Activated CD4-positive, alpha-beta T cell treated with anti-CD3 and anti-CD28 coated beads, Interleukin-2, amount 50 U/mL, for 4 hours (primary cell): Measurements from ENCODE around the gene ARHGEF28.

Experiments
- DNase-seq, 2 experiments: peaks; one replicate each; pipeline ENCODE4 v3.0.0-alpha.2; 2020

ARHGEF28 gene

DNA sequence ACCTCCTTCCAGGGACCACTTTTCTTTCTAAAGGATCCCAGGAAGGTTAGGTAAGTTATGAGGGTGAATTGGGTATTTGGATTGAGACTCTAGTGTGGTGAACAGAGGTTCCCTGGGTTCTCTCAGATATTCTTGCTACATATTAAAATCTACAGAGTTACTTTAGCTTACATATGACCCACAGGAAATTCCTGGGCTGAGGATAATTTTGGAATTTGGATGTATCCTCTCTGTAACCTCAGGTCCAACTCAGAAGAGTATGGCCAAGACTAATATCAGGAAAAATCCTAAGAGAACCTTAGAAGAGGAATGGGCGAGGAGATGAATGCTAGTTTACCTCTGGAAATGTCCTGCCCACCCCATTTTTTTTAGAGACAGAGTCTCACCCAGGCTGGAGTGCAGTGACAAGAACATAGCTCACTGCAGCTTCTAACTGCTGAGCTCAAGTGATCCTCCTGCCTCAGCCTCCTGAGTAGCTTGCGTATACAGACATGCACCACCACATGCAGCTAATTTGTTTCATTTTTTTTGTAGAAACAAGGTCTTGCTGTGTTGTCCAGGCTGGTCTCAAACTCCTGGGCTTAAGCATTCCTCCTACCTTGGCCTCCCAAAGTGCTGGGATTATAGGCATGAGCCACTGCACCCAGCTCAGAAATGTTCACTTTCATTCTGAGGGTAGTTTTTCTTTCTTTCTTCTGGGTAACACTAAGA lies 196.4 kb downstream of the ARHGEF28 start:
- DNase-seq: no peak

DNA sequence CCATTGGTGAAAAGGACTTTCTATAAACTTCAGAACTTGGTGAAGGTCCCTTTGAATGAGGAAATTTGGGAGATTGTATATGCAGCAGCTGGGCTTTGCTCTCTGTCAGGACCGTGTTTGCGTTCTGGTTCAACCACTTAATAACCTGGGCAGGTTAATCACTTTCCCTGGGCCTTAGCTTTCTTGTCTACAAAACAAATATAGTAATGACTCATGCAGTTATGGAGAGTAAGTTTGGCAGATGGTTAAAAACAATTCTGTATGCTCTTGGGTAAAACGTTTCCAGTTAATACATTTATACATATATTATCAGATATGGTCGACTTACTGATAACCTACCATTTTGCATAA lies 197.0 kb downstream of the ARHGEF28 start:
- no peak for DNase-seq

DNA sequence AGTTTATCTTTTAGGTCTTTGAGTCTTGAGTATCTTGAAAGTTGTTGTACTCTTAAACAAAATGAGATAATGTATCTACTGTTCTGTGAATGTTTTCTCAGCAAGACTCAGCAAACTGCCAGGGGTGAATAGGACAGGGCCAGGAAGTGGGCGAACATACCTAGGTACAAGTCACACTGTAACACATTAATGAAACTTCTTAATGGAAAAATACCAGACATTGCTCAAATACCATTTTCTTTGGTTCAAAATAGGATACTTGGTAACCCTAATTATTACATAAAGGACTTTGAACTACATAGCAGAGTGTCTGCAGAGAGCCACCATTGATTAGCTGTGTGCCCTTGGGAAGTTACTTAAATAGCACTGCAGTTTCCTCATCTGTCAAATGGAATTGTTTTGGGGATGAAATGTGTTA lies 197.5 kb downstream of the ARHGEF28 start:
- DNase-seq: no peak

DNA sequence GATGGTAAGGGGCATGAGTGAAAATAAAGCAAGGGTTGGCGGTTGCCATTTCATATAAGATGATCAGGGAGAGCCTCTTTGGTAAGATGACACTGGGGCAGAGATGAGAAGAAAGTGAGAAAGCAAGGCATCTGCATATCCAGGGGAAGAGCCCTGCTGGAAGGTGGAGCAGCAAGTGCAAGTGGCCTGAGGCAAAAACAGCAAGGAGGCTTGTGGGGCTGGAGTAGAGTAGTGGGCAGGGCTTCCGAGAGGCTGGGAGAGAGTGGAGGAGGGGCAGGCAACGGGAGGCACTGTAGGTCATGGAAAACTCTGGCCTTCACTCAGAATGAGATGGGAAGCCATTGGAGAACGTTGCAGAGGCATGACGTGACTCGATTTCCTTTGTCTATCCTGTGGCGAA lies 199.2 kb downstream of the ARHGEF28 start:
- no peak for DNase-seq

DNA sequence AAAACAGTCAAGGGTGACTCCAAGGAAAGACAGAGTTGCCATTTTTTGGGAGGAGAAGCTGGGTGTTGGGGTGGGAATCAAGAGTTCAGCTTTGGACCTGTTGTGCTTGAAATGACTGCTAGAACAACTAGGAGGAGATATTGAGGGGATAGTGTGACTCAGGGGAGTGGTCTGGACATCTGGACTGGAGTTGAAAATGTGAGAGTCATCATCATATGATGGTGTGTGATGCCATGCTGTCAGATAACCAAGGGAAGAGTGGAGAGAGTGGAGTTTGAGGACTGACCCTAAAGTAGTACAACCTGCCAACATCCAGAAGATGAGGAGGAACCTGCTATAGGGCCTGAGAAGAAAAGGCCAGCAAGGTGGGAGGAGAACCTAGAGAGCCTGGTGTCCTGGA lies 199.7 kb downstream of the ARHGEF28 start:
- no peak for DNase-seq

DNA sequence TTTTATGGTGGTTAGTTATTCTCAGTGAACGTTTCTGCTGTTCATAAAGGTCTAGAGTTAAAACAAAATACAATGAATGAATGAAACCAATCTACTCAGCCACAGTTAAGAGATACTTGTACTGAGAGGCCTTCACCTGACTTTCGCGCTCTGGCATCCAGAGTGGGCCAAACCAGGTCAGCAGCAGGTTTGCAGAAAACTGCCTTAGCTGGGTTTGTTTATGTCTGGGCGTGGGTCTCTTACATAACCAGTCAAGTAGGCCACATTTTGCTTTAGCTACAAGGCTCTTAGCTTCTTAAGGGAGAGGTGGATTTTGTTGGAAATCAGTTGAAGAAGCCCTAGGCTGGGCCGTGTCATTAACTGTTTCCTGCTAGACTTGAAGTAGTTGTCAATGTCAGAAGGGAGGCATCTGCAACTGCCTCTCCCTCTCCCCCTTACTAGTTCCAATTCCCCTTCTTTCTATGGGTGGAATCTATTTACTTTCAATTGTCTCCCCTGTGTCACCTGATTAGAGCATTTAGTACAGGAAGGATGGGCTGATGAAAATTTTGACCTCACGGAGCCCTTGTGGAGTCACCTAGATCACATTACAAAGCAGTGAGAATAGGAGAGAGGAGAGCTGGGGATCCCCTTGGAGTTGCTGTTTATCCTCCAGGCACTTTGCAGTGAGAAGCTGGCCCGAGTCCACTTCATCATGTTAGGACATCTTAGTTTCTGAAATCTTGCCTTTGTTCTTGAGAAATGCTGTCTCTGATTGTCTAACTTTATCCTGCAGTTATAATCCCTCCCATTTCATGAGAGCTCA lies 200.5 kb downstream of the ARHGEF28 start:
- DNase-seq: no peak

DNA sequence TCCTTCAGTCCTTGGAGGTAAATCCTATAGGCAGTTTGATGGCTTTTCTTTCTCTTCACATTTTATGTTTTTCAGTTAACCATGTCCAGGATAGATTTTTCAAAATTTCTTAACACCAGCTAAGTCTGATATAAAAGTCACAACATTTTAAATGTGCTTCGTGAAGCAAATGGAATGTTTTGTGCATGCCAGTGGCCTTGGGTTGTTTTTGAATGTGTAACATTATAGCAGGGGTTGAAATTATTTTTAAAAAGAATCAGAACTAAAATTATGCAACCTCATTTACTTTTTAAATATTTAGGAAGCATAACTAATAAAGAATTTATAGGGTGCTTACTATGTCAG lies 201.1 kb downstream of the ARHGEF28 start:
- no peak for DNase-seq

DNA sequence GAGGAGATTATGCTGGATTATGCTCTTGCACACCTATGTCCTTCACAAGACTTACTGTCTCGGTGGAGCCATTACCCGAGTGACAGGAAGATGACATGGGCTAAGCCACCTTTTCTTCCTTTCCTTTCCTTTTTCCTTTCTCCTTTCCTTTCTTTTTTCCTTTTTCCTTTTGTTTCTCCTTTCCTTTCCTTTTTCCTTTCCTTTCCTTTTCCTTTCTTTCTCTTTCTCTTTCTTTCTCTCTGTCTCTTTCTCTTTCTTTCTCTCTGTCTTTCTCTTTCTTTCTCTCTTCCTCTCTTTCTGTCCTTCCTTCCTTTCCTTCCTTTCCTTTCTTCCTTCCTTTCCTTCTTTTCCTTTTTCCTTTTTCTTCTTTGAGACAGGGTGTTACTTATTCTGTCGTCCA lies 202.5 kb downstream of the ARHGEF28 start:
- no peak for DNase-seq

DNA sequence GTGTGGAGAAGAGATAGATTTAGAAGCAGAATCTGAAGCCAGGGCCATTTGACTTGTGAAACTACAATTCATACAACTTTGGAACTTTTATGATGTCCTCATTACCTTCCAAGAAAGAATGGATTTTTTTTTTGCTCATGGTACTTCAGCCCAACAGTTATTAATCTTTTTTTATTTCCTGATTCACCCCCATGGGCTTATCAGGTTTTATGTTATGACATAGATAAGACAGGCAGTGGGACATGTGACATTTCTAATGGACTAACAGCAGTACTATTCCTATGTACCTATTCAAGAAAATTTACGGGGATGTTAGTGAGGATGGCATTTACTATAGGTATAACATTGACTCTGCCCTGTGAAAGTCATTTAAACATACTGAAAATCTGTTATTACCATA lies 204.7 kb downstream of the ARHGEF28 start:
- no peak for DNase-seq

DNA sequence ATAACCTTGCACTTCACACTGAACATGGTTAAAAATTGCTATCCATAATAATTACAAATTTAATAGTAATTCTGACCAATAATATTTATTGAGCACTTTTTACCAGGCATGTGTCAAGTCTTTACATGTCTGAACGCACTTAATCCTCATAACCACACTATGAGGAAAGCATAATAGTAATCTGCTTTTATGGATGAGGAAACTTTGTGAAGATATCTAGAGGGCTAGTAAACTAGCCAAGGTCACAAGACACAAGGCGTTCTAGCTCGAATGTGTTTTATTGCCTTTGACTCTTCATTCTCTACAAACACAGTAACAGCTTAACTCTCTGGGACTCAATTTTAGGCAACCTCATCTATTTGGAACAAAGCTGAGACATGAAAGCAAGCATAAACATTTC lies 205.1 kb downstream of the ARHGEF28 start:
- DNase-seq: no peak

DNA sequence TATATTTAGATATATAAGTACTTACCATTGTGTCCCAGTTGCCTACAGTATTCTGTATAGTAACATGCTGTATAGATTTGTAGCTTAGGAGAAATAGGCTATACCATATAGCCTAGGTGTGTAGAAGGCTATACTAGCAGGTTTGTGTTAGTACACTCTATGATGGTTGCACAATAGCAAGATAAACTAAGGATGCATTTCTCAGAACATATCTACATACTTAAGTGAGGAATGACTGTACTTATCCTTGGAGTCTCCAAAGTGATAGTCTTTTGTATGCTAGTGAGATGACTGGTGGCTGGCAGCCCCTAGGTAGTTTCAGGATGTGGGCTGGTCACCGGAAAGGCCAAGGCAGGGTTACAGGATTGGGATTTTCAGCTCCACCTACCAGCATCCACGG lies 208.7 kb downstream of the ARHGEF28 start:
- no peak for DNase-seq

DNA sequence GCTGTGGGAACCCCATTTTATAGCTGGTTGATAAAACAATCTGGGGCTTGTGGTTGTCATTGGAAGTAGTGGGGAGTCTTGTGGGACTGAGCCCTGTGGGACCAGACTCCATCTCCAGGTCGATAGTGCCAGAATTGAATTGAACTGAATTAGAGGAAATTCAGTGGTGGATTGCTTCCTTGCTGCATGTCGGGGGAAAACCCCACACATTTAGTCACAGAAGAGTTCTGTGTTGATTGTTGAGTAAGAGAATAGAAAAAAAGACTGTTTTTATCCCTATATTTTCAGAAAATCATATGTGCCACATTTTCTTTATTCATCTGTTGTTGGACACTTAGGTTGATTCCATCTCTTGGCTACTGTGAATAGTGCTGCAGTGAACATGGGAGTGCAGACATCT lies 209.7 kb downstream of the ARHGEF28 start:
- no peak for DNase-seq

DNA sequence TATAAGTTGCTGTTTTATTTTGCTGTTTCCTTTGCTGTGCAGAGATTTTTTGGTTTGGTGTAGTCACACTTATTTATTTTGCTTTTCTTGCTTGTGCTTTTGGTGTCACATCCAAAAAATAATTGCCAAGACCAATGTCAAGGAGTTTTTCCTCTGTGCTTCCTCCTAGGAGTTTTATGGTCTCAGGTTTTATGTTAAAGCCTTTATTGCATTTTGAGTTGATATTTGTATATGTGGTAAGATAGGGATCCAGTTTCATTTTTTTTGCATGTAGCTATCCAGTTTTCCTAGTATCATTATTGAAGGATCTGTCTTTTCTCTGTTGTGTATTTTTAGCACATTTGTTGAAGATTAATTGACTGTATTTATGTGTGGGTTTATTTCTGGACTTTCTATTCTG lies 210.6 kb downstream of the ARHGEF28 start:
- DNase-seq: no peak

DNA sequence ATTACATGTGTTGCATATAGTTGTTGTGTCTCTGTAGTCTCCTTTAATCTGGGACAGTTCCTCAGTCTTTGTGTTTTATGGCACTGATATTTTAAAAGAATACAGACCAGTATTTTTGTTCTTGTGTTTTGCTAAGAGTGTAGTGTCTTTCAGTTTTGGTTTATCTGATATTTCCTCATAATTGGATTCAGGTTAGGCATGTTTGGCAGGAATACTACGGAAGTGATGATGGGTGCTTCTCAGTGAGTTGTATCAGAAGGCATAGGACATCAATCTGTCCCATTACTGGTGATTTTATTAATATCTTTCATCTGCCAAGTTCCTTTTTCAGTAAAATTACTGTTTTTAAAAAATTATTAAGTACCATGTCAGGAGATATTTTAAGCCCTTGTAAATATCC lies 212.9 kb downstream of the ARHGEF28 start:
- no peak for DNase-seq

DNA sequence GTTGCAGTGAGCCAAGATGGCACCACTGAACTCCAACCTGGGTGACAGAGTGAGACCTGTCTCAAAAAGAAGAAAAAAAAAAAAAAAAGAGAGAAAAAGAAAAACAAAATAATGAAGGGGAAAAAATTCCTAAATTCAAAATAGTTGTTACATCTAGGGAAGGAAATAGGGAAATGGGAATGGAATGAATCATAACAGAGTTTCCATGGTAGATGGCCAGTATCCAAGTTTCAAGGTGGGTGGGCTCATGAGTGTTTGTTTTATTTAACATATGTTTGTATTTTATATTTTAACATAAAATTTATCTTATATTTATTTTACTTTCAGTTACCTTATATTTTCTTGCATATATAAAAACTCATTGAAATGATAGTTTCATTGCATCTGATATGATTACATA lies 215.6 kb downstream of the ARHGEF28 start:
- no peak for DNase-seq

DNA sequence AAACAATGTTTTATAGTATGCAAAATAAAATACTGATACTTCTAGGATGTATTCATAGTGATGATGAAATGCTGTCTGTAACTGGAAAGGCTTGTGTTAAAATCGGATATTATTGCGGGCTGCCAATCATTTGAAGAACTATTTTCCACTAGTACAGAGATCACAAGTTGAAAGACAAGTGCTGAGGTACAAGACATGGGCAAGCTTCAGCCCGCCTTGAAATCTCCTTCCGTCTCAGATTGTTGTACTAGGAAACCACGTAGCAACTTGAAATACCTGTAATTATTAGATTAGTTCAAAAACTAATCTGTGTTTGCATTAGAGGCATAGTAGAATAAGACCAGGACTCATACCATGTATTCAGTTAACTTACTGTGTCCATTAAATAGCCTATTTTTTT lies 218.2 kb downstream of the ARHGEF28 start:
- DNase-seq: no peak

DNA sequence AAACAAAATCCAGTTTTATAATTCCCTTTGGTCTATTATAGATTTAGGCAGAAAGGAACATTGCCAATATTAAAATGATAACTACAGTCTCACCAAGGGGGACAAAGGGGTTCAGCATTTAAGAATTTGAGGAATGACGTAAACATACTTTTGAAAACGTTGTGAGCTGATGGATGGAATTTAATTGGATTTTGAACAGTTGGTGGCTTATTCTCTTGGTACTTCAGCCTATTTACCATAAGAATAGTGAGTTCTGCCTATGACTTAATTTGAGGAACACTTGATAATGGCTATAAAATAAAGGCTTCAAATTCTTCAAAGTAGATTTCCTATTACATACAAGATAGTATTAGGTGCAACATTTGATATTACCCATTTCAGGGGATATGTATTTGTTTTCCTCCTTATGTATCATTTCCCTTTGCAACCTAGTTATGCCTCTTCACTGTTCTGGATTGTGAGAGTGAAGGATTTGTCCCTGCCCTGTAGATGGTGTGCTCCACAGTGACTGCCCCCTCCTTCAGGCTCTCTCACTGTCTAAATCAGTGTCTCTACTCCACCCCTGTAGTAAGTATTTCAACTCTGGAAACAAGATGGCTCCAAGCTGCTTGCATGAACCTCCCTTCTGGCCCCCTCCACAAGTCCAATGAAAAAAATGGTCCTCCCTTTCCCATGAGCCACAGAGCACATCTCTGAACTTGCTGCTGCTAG lies 225.6 kb downstream of the ARHGEF28 start:
- DNase-seq: no peak

DNA sequence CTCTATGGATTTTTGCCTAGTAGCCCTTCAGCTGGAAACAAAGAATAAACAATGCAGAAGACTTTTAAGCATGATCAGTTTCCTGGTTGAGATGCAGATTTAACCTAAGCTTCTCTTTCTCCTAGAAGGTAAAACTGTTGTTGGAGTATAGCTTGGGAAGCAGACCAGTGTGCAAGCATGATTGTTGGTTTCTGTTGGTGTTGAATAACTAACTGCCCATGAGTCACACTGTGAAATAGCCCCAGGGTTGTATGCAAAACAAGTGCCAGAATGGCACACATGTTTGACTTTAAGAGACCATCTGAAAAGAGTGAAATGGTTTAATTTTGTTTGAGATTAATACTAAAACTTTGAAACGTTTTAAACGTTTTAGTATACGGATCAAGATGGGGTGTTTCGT lies 227.1 kb downstream of the ARHGEF28 start:
- DNase-seq: no peak

DNA sequence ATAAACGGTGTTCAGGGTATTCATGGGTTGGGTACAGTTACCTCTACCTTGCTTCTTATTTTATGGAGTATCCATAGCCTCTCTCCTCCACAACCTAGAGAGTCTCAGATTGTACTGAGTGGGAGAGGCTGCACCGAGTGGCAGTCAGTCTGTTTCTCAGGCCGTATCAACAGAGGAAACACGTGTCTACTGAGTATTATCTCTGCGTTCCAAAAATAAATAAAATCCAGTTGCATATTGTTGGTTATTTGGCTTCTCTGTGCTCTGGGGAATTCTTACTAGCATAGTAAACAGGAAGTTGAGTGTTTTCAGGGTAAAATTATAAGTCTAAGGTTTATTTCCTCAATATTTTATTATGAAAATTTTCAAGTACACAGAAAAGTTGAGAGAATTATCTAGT lies 231.0 kb downstream of the ARHGEF28 start:
- DNase-seq: no peak

DNA sequence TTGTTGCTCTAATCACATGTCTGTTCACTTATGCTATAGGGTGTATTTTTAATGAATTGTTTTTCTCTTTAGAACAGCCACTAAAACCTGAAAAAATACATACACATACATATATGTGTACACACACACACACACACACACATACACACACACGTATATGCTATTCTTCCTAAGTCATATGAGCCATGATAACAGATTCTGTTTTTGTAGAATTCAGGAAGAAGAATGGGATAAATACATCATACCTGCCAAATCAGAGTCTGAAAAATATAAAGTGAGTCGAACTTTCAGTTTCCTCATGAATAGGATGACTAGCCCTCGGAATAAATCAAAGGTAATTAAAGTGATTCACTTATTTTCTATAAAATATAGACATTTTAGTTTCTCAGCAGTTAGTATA lies 231.4 kb downstream of the ARHGEF28 start:
- no peak for DNase-seq

DNA sequence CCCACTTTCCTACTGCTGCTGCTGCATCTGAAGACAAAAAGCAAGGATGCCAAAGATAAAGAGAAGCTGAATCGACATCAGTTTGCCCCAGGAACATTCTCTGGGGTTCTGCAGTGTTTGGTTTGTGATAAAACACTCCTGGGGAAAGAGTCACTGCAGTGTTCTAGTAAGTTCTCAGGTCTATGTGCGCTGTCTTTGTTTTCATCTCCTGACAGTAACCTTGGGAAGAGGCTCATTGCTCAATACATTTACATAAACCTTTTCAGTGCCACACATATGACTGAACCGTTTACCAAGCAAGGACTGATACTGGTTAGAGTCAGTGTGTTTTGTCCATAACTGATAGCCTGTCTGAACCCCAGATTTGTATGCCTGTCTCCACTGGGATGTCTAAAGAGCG lies 232.1 kb downstream of the ARHGEF28 start:
- DNase-seq: no peak

DNA sequence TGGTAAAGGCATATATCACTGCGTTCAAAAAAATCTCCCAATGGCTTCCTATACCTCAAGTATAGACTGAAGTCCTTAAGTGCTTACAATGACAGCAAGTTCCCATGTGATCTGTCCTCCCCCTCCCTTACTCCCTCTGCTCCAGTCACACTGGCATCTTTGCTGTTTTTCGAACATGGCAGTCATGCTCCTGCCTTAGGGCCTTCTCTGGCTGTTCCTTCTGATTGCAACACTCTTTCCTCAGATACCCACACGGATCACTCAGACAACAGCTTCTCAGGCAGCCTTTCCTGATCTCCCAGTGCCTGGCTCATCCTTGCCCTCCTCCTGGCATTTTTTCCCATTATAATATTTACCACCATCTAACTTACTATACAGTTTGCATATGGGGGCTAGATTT lies 232.8 kb downstream of the ARHGEF28 start:
- DNase-seq: no peak

DNA sequence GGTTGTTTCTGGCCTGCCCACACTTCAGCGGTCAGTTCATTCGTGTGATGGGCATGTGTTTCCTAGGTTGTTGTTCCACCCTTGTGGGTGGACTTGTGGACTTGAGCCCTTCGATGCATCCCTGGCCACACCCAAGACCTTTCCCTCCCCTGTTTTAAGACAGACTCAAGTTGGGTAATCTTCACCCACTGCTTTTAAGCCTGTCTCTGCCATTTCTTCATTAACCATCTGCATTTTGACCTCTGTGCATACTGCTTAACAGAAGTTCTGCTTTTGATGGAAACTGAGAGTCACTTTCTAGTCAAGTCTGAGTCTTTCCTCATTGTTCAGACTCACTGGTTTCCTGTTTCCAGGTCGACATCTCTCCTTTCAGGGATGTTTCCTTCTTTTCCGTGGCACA lies 233.7 kb downstream of the ARHGEF28 start:
- no peak for DNase-seq

DNA sequence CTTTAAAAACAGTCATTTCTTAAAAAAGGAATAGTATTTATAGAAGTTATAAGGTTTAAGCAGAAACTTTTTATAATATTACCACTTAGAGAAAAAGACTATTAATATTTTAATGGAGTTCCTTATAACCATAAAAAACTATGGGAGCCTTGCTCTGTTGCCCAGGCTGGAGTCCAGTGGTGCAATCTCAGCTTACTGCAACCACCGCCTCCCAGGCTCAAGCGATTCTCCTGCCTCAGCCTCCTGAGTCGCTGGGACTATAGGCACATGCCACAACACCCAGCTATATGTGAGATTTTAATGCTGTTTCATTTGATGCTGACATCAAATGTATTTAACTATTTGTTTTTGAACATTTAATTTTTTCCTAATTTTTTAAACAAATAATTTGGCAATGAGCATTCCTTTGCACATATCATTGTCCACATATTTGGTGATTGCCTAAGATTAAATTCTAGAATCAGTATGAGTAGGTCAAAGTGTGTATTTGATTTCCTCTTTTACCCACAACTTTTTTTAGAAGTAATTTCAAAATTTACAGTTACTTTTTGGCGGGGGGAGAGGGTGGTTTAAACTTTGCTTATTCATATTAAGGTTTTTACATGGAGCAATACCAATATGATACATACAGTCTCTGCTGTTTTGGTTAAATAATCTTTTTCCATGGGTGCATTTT lies 235.5 kb downstream of the ARHGEF28 start:
- DNase-seq: no peak
